Spinal cord (tissue), 10 donors: ENCODE results near the gene NFKB1. TPM values are rescaled to one million over a fixed set of nuclear protein-coding genes. Genes with fewer than 3 reads are reported as not detected.
A peak's percentile ranks its signal among the peaks of the same experiment; 100 is the strongest.

ENCODE experiments used
- DNase-seq, 6 donors: peaks; one replicate each; pipeline versions ENCODE4 v3.0.0 to v3.0.0-alpha.2; 2013 to 2015; ENCODE audit warnings: low spot score in 6 of 6, low read depth in 4 of 6
- H3K27ac ChIP-seq: one replicate; pipeline ENCODE4 v1.5.1; 2013; ENCODE audit warnings: low read depth, low read length, control low read depth
- H3K27me3 ChIP-seq: one replicate; pipeline ENCODE4 v1.6.1; 2013; ENCODE audit warnings: low read length; ENCODE audit not compliant: control insufficient read depth, insufficient read depth
- H3K36me3 ChIP-seq: one replicate; pipeline ENCODE4 v1.6.1; 2013; ENCODE audit warnings: low read length; ENCODE audit not compliant: control insufficient read depth, insufficient read depth
- H3K4me1 ChIP-seq: one replicate; pipeline ENCODE4 v1.6.1; 2013; ENCODE audit warnings: low read length; ENCODE audit not compliant: control insufficient read depth, insufficient read depth
- H3K4me3 ChIP-seq: one replicate; pipeline ENCODE4 v1.5.1; 2013; ENCODE audit warnings: low read depth, low read length, control low read depth
- H3K9me3 ChIP-seq: one replicate; pipeline ENCODE4 v1.6.1; 2013; ENCODE audit warnings: low read length; ENCODE audit not compliant: control insufficient read depth, insufficient read depth
- WGBS: methylation state at CpG from one replicate; pipeline ENCODE4 v1.1.5; 2013; ENCODE audit warnings: missing lambda C conversion rate; ENCODE audit not compliant: insufficient coverage; 5-methylcytosine and 5-hydroxymethylcytosine counted together
- polyA plus RNA-seq, 2 donors: library from polyadenylated mRNA; unstranded; fragments of 120-200 nt; gene quantifications; one replicate each; pipeline ENCODE4 v1.2.1, GENCODE V29; 2013; ENCODE audit not compliant: insufficient read length in 2 of 2
- total RNA-seq, 2 donors: library from RNA; depleted of rRNA in 1 of 2; stranded (reverse); fragments of 120-200 nt in 1 of 2; fragments of >200 nt in 1 of 2; gene quantifications; one replicate each; pipeline versions ENCODE4 v1.2.3 to v1.2.4, GENCODE V29; 2013 to 2014
- donor health status: healthy.

The NFKB1 gene
- total and polyA plus RNA-seq, 4 donors: 12.5 to 19.2 (median 16.1) TPM

DNA sequence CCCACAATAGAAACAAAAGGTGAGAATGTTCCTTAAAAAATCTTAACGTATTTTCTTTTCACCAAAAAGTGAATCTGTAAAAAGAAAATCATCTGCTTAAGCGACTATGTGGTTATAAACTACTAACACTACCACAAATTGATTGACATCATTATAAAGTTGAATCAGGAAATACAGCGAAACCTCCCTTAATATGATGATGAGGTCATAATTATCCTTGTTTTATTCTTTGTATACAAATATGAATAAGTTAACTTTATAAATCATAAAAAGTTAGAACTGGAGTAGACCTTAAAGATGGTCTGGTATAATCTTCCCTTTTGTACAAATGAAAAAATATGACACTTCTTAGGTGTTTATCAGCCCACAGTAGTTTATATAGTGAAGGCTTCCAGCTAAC is 35.6 kb downstream of the NFKB1 start:
- no CpG with 5 or more reads among the region's 3 CpGs for WGBS
- no peak for DNase-seq
- Histone ChIP-seq H3K9me3 (no peaks in the 10 kb centered on the region), H3K27ac (no peak overlapping the region), H3K36me3 (no peaks in the 10 kb centered on the region), H3K4me1 (no peaks in the 10 kb centered on the region), H3K4me3 (no peak overlapping the region), H3K27me3 (no peaks in the 10 kb centered on the region)

DNA sequence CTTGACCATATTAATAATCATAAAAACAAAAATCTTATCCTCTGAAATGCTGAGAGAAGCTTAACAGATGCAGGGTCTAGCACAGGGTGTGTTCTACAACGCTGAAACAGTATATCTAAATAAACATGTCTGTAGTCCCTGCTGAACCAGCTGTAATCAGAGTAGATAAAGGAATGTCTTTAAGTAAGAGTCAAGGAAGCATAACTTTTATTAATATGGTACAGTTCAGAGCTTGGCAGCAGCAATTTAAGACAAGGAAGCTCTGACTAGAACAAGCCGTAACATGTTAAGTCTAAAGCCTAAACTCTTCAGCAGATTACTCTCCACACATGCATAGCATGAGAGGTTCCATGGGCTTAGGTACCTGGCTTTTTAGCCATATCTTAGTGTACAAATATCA is 36.1 kb downstream of the NFKB1 start:
- Histone ChIP-seq H3K4me3 (no peak overlapping the region), H3K36me3 (no peaks in the 10 kb centered on the region), H3K27me3 (no peaks in the 10 kb centered on the region), H3K4me1 (no peaks in the 10 kb centered on the region), H3K9me3 (no peaks in the 10 kb centered on the region), H3K27ac (no peak overlapping the region)
- no peak for DNase-seq
- 100% methylated on average over 1 of the region's 2 CpGs for WGBS

DNA sequence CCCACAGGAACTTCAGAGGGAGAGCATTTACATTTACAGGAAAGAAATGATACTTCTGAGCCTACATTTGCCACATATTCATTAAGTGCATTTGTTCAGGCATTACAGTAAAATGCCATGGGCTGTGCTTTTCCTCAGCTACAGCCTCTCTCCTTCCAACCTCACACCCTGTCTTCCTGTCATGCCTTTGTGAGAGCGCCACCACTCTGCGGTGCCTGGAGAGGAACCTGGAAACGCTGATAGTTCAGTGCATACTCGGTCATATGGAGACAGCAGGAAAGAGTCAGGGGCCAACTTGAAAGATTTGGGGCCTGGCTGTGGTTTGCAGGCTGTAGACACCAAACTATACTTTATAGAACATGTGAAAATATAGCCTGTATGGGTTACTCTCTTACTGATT is 40.5 kb downstream of the NFKB1 start:
- Histone ChIP-seq H3K4me3 (no peak overlapping the region), H3K4me1 (no peaks in the 10 kb centered on the region), H3K9me3 (no peaks in the 10 kb centered on the region), H3K27me3 (no peaks in the 10 kb centered on the region), H3K27ac (no peak overlapping the region), H3K36me3 (no peaks in the 10 kb centered on the region)
- no peak for DNase-seq
- WGBS: no CpG with 5 or more reads among the region's 4 CpGs

DNA sequence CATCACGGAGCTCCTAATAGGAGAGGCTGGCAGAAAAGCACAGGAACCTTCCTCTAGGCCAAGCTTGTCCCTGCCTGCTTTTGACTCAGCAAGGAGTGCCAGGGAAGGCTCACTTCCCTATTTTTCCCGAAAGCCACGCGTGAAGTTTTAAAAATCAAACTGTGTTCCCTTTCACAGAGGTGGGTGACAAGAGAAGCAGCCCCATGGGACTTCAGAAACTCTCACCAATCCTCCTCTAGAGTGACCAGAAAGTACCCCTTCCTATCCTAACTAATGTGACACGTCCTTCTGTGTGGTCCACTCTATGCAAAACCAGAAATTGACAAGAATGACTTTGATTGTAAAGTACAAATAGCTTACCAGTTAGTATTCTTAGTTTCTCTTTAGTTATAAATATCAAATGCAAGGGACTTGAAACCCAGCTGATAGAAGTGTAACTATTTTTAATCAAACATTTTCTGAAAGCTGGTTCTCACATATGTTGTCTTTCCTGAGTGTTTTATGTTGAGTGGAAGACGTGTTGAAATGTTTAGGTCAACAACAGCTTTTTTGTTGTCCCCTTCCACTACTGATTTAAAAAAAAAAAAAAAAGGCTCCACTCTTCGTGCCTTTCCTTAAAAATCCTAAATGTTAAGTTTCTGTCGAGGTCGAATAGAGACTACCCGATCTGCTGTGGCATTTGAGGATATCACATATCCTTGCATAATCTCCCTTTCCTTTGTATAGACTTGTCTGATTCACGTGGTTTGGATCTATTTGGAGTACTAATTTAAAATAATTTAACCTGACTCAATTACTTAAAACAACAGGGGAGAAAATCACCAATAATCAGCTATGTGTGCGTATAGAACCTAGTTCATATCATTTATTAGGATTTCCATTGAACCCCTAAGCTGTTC is 42.1 kb downstream of the NFKB1 start:
- Histone ChIP-seq H3K27ac (no peak overlapping the region), H3K36me3 (no peaks in the 10 kb centered on the region), H3K27me3 (no peaks in the 10 kb centered on the region), H3K4me3 (no peak overlapping the region), H3K4me1 (no peaks in the 10 kb centered on the region), H3K9me3 (no peaks in the 10 kb centered on the region)
- WGBS: 93% methylated on average over 4 of the region's 12 CpGs
- DNase-seq: no peak

DNA sequence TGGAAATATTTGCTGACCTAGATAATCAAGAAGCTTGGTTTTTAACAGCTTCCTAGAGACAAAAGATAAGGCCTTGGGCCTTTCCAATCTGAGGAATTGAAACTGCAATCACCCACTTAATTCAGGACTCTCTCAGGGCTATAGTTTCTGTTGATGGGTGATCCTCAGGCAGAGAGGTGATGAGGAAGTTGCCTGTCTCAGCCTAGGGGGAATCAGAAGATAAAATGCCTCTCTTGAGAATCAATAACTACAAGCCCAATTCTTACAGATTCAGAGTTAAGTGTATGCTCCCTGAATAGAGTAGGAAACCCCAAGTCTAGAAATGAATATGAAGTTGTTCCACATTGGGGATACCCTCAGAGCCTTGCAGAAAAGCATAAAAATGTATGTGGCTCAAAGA is 45.5 kb downstream of the NFKB1 start:
- Histone ChIP-seq H3K36me3 (peaks cover 2% of the 10 kb centered on the region), H3K27me3 (no peaks in the 10 kb centered on the region), H3K4me1 (no peaks in the 10 kb centered on the region), H3K9me3 (no peaks in the 10 kb centered on the region), H3K4me3 (no peak overlapping the region), H3K27ac (no peak overlapping the region)
- no peak for DNase-seq

DNA sequence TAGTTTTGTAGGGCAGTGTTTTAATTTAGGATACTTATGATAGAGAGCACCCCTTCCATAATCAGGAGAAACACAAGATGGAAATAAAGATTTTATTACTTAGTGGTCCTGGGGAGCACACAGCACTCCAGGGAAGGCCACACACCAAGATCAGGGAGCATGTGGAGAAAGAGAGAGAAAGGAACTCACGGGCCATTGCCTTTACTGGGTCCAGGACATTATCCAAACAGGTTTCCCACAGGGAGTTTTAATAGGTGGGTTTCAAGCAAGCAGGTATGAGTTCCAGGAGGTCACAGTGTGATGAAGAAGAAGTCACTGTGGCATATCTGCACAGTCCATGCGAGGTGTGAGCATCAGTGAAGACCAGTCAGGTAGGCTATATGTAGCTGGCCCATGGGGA is 46.8 kb downstream of the NFKB1 start:
- DNase-seq: no peak
- H3K27ac ChIP-seq: no peak overlapping the region
- H3K4me3 ChIP-seq: no peak overlapping the region
- H3K36me3 ChIP-seq: peaks cover 2% of the 10 kb centered on the region
- no peaks in the 10 kb centered on the region for H3K4me1 ChIP-seq
- no peaks in the 10 kb centered on the region for H3K9me3 ChIP-seq
- no peaks in the 10 kb centered on the region for H3K27me3 ChIP-seq
- 85% methylated on average over 2 of the region's 2 CpGs for WGBS

DNA sequence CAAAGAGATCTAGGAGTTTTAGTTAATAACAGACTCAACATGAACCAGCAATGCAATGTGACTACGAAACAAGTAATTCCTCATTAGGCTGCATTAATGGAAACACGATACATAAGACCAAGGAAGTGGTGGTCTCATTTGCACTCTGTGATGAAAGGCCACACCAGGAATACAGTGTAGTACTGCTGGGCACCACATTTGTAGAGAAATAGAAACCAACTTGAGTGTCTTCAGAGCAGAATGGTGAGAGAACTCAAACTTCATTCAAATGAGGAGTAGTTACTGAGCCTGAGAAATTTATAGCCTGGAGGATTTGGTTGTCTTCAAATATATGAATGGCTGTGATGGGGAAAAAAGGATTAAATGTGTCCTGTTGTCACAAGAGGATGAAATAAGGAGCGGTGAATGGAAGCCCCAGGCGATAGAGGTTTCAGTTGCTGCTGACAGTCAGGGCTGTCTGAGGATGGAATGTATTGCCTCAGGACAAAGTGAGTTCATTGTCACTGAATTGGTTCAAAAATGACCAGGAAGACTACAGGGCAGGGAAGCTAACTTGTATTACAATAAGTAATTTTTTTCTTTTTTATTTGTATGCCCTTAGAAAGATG is 50.9 kb downstream of the NFKB1 start:
- Histone ChIP-seq H3K4me1 (no peaks in the 10 kb centered on the region), H3K9me3 (no peaks in the 10 kb centered on the region), H3K27ac (no peak overlapping the region), H3K36me3 (peaks cover 2% of the 10 kb centered on the region), H3K27me3 (no peaks in the 10 kb centered on the region), H3K4me3 (no peak overlapping the region)
- WGBS: 55% methylated on average over 2 of the region's 4 CpGs
- peak in 1 of 6 donors; percentile 3 for DNase-seq

DNA sequence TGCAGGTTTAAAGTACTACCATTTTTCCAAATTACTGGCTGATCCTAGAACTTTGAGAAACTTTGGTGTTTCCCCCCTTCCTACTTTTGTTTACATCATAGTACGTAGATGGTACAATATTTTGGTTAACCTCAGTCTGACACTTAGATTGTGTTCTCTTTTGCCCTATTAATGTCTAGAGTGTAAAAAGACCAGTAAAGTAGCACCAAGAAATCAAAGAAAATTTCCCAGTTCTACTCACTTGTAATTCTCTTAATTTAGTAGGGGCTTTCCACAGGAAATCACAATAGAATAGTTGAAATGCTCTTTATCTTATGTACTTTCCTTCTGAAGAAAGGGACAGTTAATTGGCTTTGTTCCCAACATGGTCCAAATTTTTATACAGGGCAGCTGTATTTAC is 51.6 kb downstream of the NFKB1 start:
- Histone ChIP-seq H3K27ac (no peak overlapping the region), H3K4me1 (no peaks in the 10 kb centered on the region), H3K27me3 (no peaks in the 10 kb centered on the region), H3K4me3 (no peak overlapping the region), H3K9me3 (no peaks in the 10 kb centered on the region), H3K36me3 (peaks cover 2% of the 10 kb centered on the region)
- no CpG with 5 or more reads among the region's 1 CpG for WGBS
- no peak for DNase-seq

DNA sequence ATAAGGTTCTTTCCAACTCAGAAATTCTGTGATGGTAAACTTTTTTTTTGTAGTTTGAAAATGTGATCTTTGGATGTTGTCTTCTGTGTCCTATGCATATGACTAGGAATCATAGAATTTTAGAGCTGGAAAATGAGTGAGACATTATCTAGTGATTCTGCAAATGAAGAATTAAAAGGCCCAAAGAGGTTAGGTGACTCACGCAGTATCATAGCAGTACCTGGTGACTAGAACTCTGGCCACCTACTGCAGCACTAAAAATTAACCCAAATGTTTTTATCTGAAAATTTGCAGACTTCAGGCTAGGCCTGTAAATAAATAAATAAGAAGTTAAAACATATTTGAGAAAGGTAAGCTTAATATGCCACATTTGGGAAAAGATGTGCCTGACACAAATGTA is 52.8 kb downstream of the NFKB1 start:
- no CpG with 5 or more reads among the region's 1 CpG for WGBS
- H3K27ac ChIP-seq: no peak overlapping the region
- H3K4me3 ChIP-seq: no peak overlapping the region
- no peaks in the 10 kb centered on the region for H3K27me3 ChIP-seq
- peaks cover 2% of the 10 kb centered on the region for H3K36me3 ChIP-seq
- H3K9me3 ChIP-seq: no peaks in the 10 kb centered on the region
- no peak for DNase-seq
- no peaks in the 10 kb centered on the region for H3K4me1 ChIP-seq

DNA sequence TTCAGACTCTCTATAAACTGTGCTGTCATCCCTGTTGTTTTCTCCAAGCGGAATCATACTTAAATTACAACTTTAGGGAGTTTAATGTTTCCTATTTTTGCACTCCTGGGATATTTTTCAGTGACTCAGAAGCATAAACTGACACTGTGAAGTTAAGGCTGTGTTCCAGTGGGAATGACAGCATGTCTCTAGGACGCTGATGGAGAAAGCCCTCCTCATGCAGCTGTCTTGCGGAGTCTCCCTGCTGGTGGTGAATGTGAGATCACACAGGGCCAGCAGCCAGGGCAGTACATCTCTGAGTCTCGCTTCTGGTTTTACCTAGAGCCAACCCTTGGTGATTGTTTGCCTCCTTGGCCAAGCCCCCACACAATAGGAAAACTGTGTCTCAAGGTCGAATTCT is 53.3 kb downstream of the NFKB1 start:
- no peak overlapping the region for H3K4me3 ChIP-seq
- H3K4me1 ChIP-seq: no peaks in the 10 kb centered on the region
- whole genome bisulfite sequencing: 57% methylated on average over 1 of the region's 5 CpGs
- H3K36me3 ChIP-seq: peaks cover 2% of the 10 kb centered on the region
- H3K27me3 ChIP-seq: no peaks in the 10 kb centered on the region
- H3K27ac ChIP-seq: no peak overlapping the region
- H3K9me3 ChIP-seq: no peaks in the 10 kb centered on the region
- no peak for DNase-seq
